Putamen (tissue), 1 donor: ENCODE data around the gene DDX43.
"Not testable (repeated sequence)": the region's sequence is repeated elsewhere in the genome, so short reads cannot be mapped to it uniquely, and the experiment has no call there.

Experiments used
- DNase-seq: peaks from one replicate; pipeline ENCODE4 v3.0.0-alpha.2; 2016; ENCODE audit warnings: low spot score

DDX43 gene

DNA sequence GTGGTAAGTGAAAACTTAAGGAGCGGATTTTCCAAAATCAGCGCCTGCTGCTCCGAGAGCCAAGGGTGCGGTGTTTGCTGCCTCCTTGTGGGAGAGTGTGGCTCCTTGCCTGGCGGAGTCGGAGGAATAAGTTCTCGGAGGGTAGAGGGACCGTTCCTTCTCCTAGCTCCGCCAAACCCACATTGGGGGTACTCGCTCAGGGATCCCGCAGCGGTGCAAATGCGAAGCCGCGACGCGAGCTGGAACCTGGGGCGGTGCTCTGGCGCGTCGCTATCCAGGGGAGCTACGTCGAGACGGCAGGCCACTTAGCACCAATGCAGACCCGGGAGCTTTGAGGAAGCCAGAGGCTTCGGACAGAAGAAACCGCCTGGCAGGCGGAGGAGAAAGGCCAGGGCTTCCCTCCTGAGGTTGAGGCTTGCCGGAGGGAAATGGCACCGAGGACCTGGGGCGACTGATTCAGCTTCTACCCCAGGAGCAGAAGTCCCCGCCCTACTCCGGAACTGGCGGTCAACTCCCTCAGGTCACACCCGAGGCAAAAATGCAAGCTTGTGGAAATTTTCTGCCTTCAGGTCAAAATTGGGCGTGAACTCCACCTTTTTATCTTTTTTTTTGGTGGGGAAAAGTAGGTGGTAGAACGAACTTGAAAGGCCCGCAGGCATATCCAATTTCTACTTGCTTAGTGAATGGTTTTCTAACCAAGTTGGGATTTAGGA is 5.7 kb upstream of the DDX43 start:
- DNase-seq = peak; percentile 11

GRCh38 chr6:73389854-73390253 is 4.8 kb upstream of the DDX43 start:
- DNase-seq = no peak

- DNase-seq = no peak
These were observed 3.0 kb upstream of the DDX43 start for GRCh38 chr6:73391675-73392074.

- not testable (repeated sequence) for DNase-seq
These were observed 2.4 kb upstream of the DDX43 start for GRCh38 chr6:73392188-73392587.

- DNase-seq = no peak
These were observed 1.4 kb upstream of the DDX43 start for GRCh38 chr6:73393278-73393677.

DNA sequence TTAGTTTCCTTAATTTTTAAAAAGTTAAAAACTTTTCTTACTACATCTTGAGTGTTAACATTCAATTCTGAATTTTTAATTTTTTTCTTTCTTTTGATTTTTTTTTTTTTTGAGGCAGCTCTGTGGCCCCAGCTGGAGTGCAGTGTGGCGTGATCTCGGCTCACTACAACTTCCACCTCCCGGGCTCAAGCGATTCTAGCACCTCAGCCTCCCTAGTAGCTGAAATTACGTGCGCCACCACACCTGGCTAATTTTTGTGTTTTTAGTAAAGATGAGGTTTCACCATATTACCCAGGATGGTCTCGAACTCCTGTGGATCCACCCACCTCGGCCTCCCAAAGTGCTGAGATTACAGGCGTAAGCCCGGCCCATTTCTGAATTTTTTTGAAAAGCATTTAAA is 1.2 kb downstream of the DDX43 start:
- no peak for DNase-seq

DNA sequence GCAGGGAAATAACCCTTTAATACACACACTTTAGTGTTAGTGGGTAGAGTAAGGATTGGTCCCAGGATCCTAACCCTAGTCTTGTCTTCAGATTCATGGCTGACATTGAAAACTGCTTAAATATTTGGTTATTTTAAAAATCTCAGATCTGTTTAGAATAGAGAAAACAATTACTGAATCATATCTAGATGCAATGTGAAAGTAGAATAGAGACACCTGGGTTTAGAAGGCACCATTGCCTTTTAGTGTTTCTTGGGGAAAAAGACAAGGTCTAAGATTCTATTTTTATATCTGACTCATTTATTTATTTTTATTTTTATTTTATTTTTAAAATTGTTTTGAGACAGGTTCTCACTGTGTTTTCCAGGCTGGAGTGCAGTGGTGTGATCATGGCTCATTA is 6.0 kb downstream of the DDX43 start:
- no peak for DNase-seq

- DNase-seq = no peak
These were observed 14.8 kb downstream of the DDX43 start for GRCh38 chr6:73409395-73409794.

DNA sequence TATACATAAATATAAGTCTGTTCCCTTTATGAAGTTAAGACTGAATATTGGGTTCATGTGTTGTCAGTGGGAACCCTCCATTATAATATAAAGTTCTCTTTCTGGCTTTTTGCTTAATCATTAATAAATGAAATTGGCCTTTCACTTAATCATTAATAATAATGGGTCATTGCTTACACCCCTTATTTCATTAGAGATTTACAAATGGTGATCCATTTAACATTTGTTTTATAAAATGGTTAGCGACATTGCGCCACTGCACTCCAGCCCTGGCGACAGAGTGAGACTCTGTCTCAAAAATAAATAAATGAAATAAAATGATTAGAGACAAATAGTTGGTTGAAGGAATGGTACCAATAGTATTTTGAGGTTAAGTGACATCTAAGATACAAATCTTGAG is 18.5 kb downstream of the DDX43 start:
- DNase-seq = no peak

GRCh38 chr6:73418081-73418741 is 23.6 kb downstream of the DDX43 start:
- no peak for DNase-seq

DNA sequence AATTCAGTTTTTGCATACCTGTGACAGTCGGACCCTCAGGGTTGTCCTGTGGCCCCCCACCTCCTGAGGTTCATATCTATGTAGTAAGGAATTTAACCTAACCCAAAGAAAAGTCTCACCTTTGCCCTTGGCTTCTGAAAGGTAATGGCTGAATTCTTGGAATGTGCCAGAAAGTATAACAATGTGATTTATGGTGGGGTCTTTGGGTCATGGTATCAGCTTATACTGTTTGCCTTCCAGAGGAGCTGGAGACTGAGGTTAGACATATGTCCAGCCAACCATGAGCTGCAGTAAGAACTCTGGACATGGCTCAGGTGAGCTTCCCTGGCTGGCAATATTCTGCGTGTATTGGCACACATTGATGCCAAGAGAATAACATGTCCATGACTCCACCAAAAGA is 26.9 kb downstream of the DDX43 start:
- no peak for DNase-seq

- no peak for DNase-seq
These were observed 40.6 kb downstream of the DDX43 start for GRCh38 chr6:73435236-73435635.

DNA sequence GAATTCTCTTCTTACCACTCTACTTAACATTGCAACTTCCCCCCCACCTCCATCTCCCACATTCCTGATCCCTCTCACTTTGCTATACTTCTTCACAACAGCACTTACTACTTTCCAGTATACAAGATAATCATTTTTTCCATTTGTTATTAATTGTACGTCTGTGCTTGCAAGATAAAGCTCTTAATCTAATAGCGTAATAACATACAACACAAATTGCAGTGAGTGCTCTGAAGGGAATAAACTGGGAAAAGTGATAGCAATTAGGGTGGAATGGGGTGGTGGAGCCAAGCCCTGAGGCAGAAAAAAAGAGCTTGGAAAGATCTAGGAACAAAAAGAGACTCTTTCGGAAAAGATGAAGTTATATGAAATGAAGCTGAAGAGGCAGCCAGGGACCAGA is 48.9 kb downstream of the DDX43 start:
- no peak for DNase-seq

- no peak for DNase-seq
These were observed 56.8 kb downstream of the DDX43 start for GRCh38 chr6:73451223-73452106.

DNA sequence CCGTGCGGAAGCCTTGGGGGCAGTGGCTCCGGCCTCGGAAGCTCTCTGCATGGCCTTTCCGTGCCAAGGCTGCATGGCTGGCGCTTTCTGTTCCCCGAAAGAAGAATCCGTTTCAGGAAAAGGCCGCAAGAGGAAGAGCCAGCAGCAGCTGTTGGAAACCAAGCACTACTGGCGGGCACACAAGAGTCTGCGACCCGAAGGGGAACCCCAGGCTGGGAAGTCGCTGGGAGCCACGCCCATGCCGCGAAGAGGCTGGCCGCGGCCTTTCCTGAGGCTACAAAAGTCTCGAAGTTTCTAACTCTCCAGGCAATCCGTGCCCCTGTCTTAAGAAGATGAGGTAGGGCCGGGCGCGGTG is 57.5 kb downstream of the DDX43 start, which contains the start of gene CGAS:
TSS of gene CGAS (minus strand) at position 191 of the 355 bp plus-strand sequence. CDS start at position 75, 116 bp downstream.
- DNase-seq = peak; percentile 47

DNA sequence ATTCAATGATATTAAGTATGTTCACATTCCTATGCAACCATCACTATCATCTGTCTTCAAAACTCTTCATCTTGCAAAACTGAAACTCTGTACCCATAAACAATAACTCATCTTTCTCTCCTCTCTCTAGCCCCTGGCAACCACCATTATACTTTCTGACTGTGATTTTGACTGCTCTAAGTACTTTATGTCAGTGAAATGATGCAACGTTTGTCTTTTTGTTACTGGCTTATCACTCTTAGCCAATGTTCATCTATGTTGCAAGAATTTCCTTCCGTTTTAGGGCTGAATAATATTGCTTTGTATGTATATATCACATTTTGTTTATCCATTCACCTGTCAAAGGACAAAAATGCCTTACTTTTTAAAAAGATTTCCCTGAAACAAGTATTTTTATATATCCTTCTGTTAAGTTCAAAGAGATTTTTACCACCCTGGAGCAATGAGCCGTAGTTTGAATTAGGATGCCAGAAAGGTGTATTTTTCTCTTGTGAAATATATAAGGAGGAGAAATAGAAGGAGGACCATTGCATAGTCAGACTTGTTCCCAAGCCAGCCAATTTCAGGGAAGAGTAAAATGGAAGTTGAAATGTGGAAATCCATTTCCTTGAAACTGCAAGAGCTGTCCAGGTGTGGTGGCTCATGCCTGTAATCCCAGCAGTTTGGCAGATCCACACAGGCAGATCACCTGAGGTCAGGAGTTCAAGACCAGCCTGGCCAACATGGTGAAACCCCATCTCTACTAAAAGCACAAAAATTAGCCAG is 61.4 kb downstream of the DDX43 start:
- no peak for DNase-seq

DNA sequence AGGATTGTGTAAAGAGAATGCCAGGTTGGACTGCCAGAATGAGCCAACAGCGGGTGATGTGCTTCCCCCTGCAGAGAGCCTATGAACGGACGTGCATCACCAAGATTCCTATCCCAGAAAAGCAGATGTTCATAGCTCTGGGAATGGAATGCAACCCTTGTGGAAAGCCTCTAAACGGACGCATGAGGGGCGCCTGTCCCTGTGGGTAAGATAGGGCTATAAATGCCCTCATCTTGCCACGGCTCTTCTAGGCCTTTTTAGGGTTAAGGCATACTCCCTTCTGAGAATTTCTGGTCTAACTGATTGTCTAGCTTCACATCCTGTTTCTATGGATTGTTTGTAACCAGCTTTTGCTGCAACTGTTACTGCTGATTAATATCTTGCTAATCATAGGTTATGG is 64.8 kb downstream of the DDX43 start:
- DNase-seq = not testable (repeated sequence)

DNA sequence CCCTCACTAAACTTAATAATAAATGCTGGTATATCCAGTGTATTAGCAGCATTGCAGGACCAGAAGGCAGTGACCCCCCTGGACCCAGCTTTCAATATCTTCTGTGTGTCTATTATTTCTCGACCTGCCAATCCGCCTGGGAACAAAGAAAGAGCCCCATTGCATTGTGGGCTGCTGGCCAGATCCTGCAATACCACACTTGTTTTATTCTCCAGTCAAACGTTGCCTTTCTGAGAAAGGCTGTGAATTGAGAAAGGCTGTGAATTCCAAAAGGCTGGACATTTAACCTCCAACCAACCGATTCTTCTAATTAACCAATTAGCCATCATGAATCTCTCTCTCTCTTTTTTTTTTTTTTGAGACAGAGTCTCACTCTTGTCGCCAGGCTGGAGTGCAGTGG is 65.4 kb downstream of the DDX43 start:
- DNase-seq = peak; percentile 26

- DNase-seq = peak; percentile 91
These were observed 67.1 kb downstream of the DDX43 start, which contains the start of gene MTO1 for GRCh38 chr6:73461537-73462350. Gene MTO1 (plus strand): TSS chr6:73461737. CDS start chr6:73461855, 118 bp downstream.
